OCI-LY3 (cell line): ENCODE data around the gene MEF2C.

ENCODE experiments used
- H2AFZ ChIP-seq: fragments of 200-600, 300-600 bp; shearing (Covaris generic); 2 replicates; pipeline ENCODE4 v1.6.0; 2014; ENCODE audit warnings: antibody characterized with exemption, low read depth, low read length
- H3K27ac ChIP-seq: fragments of 200-600, 300-600 bp; sonication (generic); 2 replicates; pipeline ENCODE4 v1.5.1; 2014; ENCODE audit warnings: mild to moderate bottlenecking, low read length, moderate library complexity, mixed read lengths
- H3K27me3 ChIP-seq: fragments of 200-600, 300-600 bp; sonication (generic); 2 replicates; pipeline ENCODE4 v1.6.1; 2014; ENCODE audit warnings: low read depth, low read length, mixed read lengths
- H3K36me3 ChIP-seq: fragments of 200-600, 300-600 bp; sonication (generic); replicated peaks from 2 replicates; pipeline ENCODE3; 2014; ENCODE audit warnings: low read depth, low read length, mixed read lengths
- H3K4me1 ChIP-seq: fragments of 300-600, 200-600 bp; sonication (generic); 2 replicates; pipeline ENCODE4 v1.6.1; 2014; ENCODE audit warnings: low read length, mixed read lengths
- H3K4me2 ChIP-seq: fragments of 200-600, 300-600 bp; sonication (generic); 2 replicates; pipeline ENCODE4 v1.6.1; 2014; ENCODE audit warnings: low read length, mixed read lengths
- H3K4me3 ChIP-seq: fragments of 300-600, 200-600 bp; sonication (generic); 2 replicates; pipeline ENCODE4 v1.5.1; 2014; ENCODE audit warnings: antibody characterized with exemption, mild to moderate bottlenecking, low read length, moderate library complexity
- H3K79me2 ChIP-seq: fragments of 300-600, 200-600 bp; shearing (Covaris generic); 2 replicates; pipeline ENCODE4 v1.6.1; 2014; ENCODE audit warnings: mild to moderate bottlenecking, low read length, mixed read lengths
- H3K9ac ChIP-seq: fragments of 300-600, 200-600 bp; shearing (Covaris generic); 2 replicates; pipeline ENCODE4 v1.6.0; 2014; ENCODE audit warnings: mild to moderate bottlenecking, low read length, moderate library complexity
- H3K9me3 ChIP-seq: fragments of 200-600, 300-600 bp; shearing (Covaris generic); 2 replicates; pipeline ENCODE4 v1.6.1; 2014; ENCODE audit warnings: low read length, mixed read lengths; ENCODE audit not compliant: insufficient read depth
- H4K20me1 ChIP-seq: fragments of 200-600, 300-600 bp; sonication (generic); 2 replicates; pipeline ENCODE4 v1.6.1; 2016; ENCODE audit warnings: low read length, mixed read lengths; ENCODE audit not compliant: insufficient read depth
- CTCF ChIP-seq: fragments of 200-600, 300-600 bp; sonication (generic); IDR thresholded peaks from 2 replicates; pipeline ENCODE4 v1.5.1; 2014; ENCODE audit warnings: antibody characterized with exemption, low read length, low read depth
- EZH2phosphoT487 ChIP-seq: fragments of 200-600 bp; shearing (Covaris generic); IDR thresholded peaks from 2 replicates; pipeline ENCODE4 v1.6.1; 2018; ENCODE audit warnings: antibody characterized with exemption, mixed run types, low read depth

MEF2C gene

DNA sequence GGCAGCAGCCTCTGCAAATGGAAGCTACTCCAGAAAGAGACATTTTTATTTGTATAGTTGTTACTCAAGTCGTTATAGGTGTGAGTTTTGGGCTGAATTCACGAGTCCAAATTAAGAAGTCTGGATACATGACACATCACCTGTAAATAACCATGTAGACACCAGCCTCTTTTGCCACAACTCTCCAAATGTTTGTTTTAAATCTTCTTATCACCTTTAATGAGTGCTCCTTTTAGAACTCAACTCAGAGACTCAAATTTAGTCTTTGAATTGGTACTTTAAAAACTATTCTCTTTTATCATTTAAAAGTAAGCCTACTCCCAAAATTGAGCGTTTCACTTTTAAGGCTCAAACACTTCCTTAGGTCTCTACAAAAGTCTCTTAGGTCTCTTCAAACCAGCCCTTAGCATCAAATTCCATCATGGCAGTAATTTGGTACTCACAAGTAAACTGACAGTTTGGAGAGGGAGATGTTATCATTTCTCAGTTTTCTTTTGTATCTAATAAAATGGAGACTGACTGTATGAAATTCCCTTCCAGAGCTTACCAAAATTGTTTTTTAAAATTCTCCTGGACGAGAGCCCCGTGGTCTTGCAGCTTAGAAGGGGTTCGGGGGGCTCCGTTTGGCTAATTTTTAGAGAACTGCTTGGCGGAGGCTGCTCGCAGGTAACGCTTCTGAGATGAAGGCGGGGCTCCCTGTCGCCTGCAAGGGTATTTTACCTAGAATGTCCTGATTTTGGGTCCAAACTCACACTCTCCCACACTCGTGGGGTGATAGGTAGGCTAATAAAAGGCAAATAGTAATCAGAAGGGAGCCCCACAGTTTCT lies 194.6 kb downstream of the MEF2C start:
- Histone ChIP-seq H4K20me1 (no peaks in the 10 kb centered on the region), H3K9ac (no peak overlapping the region), H3K79me2 (no peaks in the 10 kb centered on the region), H2AFZ (no peak overlapping the region), H3K4me1 (peaks cover 7% of the 10 kb centered on the region; the same call in 1 of the 2 replicates), H3K4me2 (no peak overlapping the region), H3K9me3 (no peaks in the 10 kb centered on the region), H3K27me3 (no peaks in the 10 kb centered on the region), H3K4me3 (no peak overlapping the region), H3K36me3 (no peaks in the 10 kb centered on the region), H3K27ac (no peak overlapping the region)
- TF ChIP-seq EZH2phosphoT487 (no peak), CTCF (no peak)

GRCh38 chr5:88687373-88687911 lies 195.5 kb downstream of the MEF2C start:
- TF ChIP-seq CTCF (no peak), EZH2phosphoT487 (no peak)
- H3K79me2 ChIP-seq = no peaks in the 10 kb centered on the region
- H3K36me3 ChIP-seq = no peaks in the 10 kb centered on the region
- H3K9me3 ChIP-seq = no peaks in the 10 kb centered on the region
- no peaks in the 10 kb centered on the region for H3K27me3 ChIP-seq
- H4K20me1 ChIP-seq = no peaks in the 10 kb centered on the region
- no peak overlapping the region for H3K9ac ChIP-seq
- no peak overlapping the region for H2AFZ ChIP-seq
- H3K4me3 ChIP-seq = no peak overlapping the region
- peaks cover 7% of the 10 kb centered on the region; the same call in 1 of the 2 replicates for H3K4me1 ChIP-seq
- H3K27ac ChIP-seq = no peak overlapping the region
- H3K4me2 ChIP-seq = no peak overlapping the region

DNA sequence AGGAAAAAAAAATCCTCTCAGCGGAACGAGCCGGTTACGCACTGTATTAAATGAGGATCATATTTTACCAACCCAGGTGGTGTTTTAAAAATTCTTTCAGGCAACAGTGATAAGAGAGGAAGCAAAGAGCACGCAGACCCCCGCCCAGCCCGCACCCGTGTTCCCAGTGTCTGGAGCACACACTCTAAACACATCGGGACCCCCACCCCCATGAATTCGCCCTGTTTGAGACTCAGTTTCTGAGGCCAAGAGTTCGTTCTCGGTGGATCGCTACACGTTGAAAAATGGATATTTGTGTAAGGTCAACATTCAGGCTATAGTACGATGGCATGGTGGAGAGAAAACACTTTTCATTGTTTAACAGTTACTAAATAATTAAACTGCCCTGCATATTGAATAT lies 196.3 kb downstream of the MEF2C start:
- no peak overlapping the region for H3K4me3 ChIP-seq
- H4K20me1 ChIP-seq = no peaks in the 10 kb centered on the region
- H3K4me2 ChIP-seq = no peak overlapping the region
- H3K79me2 ChIP-seq = no peaks in the 10 kb centered on the region
- no peaks in the 10 kb centered on the region for H3K9me3 ChIP-seq
- TF ChIP-seq EZH2phosphoT487 (no peak), CTCF (no peak)
- no peaks in the 10 kb centered on the region for H3K36me3 ChIP-seq
- peaks cover 7% of the 10 kb centered on the region; the same call in 1 of the 2 replicates for H3K4me1 ChIP-seq
- no peak overlapping the region for H3K9ac ChIP-seq
- no peaks in the 10 kb centered on the region for H3K27me3 ChIP-seq
- no peak overlapping the region for H2AFZ ChIP-seq
- H3K27ac ChIP-seq = no peak overlapping the region

DNA sequence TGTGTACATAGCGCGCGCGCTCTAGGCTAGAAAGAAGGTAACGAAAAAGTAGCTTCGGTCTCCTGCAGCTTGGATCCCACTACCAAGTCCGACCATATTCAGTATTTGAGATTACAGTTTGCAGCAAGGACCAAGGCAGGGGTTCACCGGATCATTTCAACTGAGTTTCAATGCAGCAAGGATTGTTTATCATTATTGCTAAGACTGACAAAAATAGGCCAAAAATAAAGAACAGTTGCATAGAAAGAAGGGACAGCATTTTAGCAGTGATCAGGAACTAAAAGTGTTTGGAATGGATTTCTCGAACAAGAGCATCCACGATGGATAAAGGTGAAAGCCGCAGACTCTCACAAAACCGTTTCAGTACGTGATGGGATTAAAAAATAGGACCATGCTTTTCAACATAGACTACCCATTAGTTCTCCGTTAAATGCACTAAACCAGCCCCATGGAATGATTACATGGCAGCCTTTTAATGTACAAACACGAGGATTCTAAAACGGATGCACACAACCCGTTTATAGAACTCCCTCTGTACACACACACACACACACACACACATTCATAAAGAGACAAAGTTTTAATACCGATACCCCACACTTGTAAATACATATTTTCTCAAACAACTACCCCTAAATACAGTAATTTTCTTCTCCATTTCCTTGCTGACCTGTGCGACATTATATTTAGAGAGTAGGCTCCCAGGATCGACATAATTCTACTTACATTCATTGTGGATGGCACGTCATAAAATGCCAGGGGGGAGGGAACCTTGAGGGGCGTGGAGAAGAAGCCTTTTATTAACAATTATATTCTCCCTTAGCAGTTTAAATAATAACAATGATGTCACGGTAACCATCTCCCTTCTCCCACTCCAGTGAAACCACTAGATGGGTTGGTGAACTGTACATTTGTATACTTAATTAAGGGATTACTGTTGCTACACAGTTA lies 197.1 kb downstream of the MEF2C start:
- TF ChIP-seq EZH2phosphoT487 (no peak), CTCF (no peak)
- H3K9ac ChIP-seq = no peak overlapping the region
- H3K9me3 ChIP-seq = no peaks in the 10 kb centered on the region
- no peak overlapping the region for H3K27ac ChIP-seq
- H4K20me1 ChIP-seq = no peaks in the 10 kb centered on the region
- H3K4me1 ChIP-seq = peaks cover 3% of the 10 kb centered on the region; the same call in 1 of the 2 replicates
- no peaks in the 10 kb centered on the region for H3K79me2 ChIP-seq
- H3K27me3 ChIP-seq = no peaks in the 10 kb centered on the region
- no peak overlapping the region for H3K4me3 ChIP-seq
- no peaks in the 10 kb centered on the region for H3K36me3 ChIP-seq
- H2AFZ ChIP-seq = no peak overlapping the region
- no peak overlapping the region for H3K4me2 ChIP-seq
